Activated T-helper 9 cell treated with anti-CD3 and anti-CD28 coated beads, Interleukin-2, amount 50 U/mL, for 16 hours (primary cell): ENCODE measurements around the gene SMAP1.
A peak's percentile ranks its signal among the peaks of the same experiment; 100 is the strongest.

Experiments used
- DNase-seq: peaks from one replicate; pipeline ENCODE4 v3.0.0-alpha.2; 2020; ENCODE audit warnings: low read depth

Gene SMAP1

GRCh38 chr6:70843328-70843918 is 175.7 kb downstream of the SMAP1 start:
- no peak for DNase-seq

- DNase-seq = no peak
Measured at GRCh38 chr6:70844301-70844700, 176.6 kb downstream of the SMAP1 start.

- DNase-seq = no peak
Measured at GRCh38 chr6:70846207-70846835, 178.6 kb downstream of the SMAP1 start.

- DNase-seq = no peak
Measured at GRCh38 chr6:70847106-70848084, 179.7 kb downstream of the SMAP1 start.

GRCh38 chr6:70849348-70850069 is 181.8 kb downstream of the SMAP1 start:
- no peak for DNase-seq

- no peak for DNase-seq
Measured at GRCh38 chr6:70852667-70853246, 185.1 kb downstream of the SMAP1 start.

- no peak for DNase-seq
Measured at GRCh38 chr6:70857387-70858077, 189.8 kb downstream of the SMAP1 start.

- DNase-seq = no peak
Measured at GRCh38 chr6:70860045-70860444, 192.4 kb downstream of the SMAP1 start.

- no peak for DNase-seq
Measured at GRCh38 chr6:70860920-70861319, 193.2 kb downstream of the SMAP1 start.

GRCh38 chr6:70863343-70863742 is 195.7 kb downstream of the SMAP1 start:
- no peak for DNase-seq

- no peak for DNase-seq
Measured at GRCh38 chr6:70864401-70864800, 196.7 kb downstream of the SMAP1 start.

- DNase-seq = no peak
Measured at GRCh38 chr6:70872469-70872868, 204.8 kb downstream of the SMAP1 start.

GRCh38 chr6:70874181-70874913 is 206.7 kb downstream of the SMAP1 start:
- no peak for DNase-seq

GRCh38 chr6:70879496-70879895 is 211.8 kb downstream of the SMAP1 start:
- DNase-seq = no peak

GRCh38 chr6:70884074-70884983 is 216.6 kb downstream of the SMAP1 start:
- DNase-seq = peak; percentile 20

- no peak for DNase-seq
Measured at GRCh38 chr6:70886071-70886470, 218.4 kb downstream of the SMAP1 start.

GRCh38 chr6:70886661-70887060 is 219.0 kb downstream of the SMAP1 start:
- no peak for DNase-seq

GRCh38 chr6:70889270-70889669 is 221.6 kb downstream of the SMAP1 start:
- DNase-seq = no peak

- no peak for DNase-seq
Measured at GRCh38 chr6:70894001-70894400, 226.3 kb downstream of the SMAP1 start.
